ENCODE data around the gene SPATA31E1.
"Not testable (repeated sequence)": the region's sequence is repeated elsewhere in the genome, so short reads cannot be mapped to it uniquely, and the experiment has no call there.

SPATA31E1 gene

DNA sequence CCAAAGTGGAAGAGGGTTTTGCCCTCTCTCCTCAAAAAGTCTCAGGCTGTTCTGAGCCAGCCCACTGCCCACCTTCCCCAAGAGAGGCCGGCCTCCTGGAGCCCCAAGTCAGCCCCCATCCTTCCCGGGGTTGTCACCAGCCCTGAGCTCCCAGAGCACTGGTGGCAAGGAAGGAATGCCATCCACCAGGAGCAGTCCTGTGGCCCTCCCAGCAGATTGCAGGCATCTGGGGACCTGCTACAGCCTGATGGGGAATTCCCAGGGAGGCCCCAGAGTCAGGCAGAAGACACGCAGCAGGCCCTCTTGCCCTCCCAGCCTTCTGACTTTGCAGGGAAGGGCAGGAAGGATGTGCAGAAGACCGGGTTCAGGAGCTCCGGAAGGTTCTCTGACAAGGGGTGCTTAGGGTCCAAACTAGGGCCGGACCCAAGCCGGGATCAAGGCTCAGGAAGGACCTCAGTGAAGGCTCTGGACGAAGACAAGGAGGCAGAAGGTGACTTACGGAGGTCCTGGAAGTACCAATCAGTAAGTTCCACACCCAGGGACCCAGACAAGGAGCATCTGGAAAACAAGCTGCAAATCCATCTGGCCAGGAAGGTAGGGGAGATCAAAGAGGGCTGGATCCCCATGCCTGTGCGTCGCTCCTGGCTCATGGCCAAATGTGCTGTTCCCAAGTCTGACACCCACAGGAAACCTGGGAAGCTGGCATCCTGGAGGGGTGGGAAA is 3.7 kb downstream of the SPATA31E1 start:
- no peak for DNase-seq

- no peak for DNase-seq
These were observed 4.3 kb downstream of the SPATA31E1 start for GRCh38 chr9:87886933-87887505.

GRCh38 chr9:87887661-87888480 is 5.2 kb downstream of the SPATA31E1 start:
- no peak for DNase-seq

DNA sequence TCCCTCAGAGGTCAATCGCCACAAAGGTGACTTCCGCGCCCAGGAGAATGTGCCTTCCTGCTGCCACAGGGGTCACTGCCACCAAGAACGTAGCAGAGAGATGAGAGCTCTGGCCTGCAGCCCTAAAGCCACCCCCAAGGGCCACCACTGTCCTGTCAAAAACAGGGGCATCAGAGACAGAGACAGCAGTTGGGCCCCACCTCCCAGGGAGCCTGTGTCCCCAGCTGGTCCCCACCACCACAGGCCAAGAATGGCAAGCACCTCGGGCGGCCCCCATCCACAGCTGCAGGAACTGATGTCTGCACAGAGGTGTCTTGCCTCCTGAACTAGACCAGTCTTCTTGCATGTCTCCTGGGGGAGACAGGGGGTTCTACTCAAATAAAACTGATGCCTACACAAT is 5.8 kb downstream of the SPATA31E1 start:
- no peak for DNase-seq

- DNase-seq = no peak
These were observed 6.6 kb downstream of the SPATA31E1 start for GRCh38 chr9:87889065-87889881.

- DNase-seq = no peak
These were observed 7.2 kb downstream of the SPATA31E1 start for GRCh38 chr9:87889882-87890252.

DNA sequence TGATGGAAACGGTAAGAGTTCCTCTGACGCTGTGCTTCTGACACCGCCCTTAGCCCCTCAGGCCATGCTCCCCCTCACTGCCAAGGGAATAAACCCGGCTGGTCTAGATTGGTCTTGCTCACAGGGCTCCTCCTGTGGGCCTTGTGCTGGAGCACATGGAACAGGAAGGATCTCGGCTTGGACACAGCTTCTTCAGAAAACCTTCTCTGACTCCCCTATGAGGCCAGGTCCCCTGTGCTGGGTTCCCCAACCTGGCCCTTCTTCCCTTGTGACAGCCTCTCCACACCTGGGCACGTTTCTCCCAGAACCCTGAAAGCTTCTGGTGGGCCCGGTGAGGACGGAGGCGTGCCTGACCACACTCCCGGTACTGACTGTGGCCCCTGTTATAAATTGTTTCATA is 8.2 kb downstream of the SPATA31E1 start:
- DNase-seq = no peak

DNA sequence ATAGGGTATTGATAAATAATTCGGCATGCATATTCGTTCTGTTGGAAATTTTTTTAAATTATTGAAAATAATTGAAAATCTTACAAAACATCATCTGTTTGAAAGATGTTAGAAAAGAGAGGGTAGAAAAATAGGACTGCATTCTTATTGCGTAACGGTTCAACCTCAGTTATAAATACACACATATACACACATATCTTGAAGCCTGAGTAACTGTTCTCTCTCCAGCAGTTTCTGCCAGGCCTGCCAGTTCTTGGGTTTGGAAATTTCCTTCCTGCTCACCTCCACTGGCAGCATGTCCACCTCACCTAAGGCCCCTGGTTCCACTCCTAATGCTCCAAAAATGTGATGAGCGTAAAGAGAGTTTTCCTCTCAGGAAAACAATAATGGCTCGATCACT is 9.1 kb downstream of the SPATA31E1 start:
- no peak for DNase-seq

- DNase-seq = no peak
These were observed 10.3 kb downstream of the SPATA31E1 start for GRCh38 chr9:87892956-87893355.

- DNase-seq = no peak
These were observed 12.4 kb downstream of the SPATA31E1 start for GRCh38 chr9:87894998-87895625.

DNA sequence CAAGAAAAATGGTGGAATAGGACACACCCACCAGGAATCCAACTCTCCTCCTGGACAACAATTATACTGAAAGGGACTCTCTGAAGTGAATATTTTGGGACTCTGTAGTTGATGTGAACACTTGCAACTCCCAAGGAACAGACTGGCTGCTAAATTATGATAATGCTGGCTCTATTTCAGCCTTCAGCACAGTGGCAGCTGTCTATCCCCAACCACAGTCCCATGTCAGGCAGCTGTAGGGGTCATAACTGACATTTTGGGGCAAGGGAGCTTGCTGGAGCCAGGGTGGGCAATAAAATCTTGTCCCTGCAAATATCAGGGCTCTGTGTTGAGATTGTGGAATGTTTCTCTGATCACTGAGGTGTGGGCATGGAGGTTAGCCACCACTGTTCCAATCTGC is 14.2 kb downstream of the SPATA31E1 start:
- no peak for DNase-seq

DNA sequence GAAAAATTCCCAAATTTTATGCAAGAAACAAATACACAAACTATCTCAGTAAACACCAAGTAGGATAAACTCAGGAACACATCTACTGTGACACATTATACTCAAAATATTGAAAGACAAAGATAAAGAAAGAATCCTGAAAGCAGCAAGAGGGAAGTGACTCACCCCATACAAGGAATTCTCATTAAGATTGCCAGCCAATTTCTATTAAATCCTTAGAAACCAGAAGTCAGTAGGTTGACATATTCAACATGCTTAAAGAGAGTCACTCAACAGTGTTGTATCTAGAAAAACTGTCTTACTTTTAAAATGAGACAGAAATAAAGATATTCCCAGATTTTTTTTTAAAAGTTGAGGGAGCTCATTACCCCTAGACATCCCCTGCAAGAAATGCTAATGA is 15.5 kb downstream of the SPATA31E1 start:
- no peak for DNase-seq

- DNase-seq = not testable (repeated sequence)
These were observed 19.7 kb downstream of the SPATA31E1 start for GRCh38 chr9:87902371-87902770.

- peak; percentile 16 for DNase-seq
These were observed 26.8 kb downstream of the SPATA31E1 start for GRCh38 chr9:87909310-87910041.

DNA sequence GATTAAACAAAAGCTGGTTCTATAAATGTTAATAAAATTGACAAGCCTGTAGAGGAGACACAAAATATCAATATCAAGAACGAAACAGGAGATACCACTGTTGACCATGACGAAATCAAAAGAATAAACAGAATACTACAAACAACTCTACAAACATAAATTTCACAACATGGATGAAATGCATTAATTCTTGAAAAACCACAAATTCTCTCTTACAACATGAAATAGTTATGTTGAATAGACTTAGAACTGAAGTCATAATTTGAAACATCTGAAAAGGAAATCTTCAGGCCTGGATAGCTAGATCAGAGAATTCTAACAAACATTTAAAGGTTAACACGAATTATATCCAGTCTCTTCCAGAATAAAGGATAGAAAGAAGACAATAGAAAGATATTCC is 28.1 kb downstream of the SPATA31E1 start:
- DNase-seq = no peak

DNA sequence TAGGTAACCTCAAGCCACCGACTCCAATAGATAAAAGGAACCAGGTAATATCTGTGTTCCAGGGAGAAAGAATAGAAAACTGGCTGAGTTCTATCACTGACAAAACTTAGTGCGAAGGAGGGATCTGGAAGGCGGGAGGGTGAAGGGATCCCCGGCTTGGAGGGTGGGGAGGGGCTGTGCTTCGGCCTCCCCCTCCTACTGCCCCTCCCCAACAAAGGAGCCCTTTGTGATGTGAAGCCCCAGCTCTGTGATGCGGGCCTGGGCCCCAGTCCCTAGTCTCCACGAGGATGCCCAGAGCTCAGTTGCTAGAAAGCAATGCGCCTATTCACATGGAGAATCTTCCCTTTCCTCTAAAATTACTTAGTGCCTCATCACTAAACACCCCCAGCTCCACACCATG is 35.0 kb downstream of the SPATA31E1 start, which contains the start of gene SPATA31C1:
Gene SPATA31C1 (plus strand): TSS at position 301 of the 400 bp plus-strand sequence.
- not testable (repeated sequence) for DNase-seq

- DNase-seq = not testable (repeated sequence)
These were observed 36.3 kb downstream of the SPATA31E1 start for GRCh38 chr9:87919013-87919412.

DNA sequence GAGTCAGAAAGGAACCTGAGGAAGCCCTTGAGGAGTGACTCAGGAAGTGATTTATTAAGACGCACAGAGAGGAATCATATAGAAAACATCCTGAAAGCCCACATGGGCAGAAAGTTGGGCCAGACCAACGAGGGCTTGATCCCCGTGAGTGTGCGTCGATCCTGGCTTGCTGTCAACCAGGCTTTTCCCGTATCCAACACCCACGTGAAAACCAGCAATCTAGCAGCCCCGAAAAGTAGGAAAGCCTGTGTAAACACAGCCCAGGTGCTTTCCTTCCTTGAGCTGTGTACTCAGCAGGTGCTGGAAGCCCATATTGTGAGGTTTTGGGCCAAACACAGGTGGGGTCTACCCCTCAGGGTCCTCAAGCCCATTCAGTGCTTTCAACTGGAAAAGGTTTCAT is 38.9 kb downstream of the SPATA31E1 start:
- DNase-seq = not testable (repeated sequence)

DNA sequence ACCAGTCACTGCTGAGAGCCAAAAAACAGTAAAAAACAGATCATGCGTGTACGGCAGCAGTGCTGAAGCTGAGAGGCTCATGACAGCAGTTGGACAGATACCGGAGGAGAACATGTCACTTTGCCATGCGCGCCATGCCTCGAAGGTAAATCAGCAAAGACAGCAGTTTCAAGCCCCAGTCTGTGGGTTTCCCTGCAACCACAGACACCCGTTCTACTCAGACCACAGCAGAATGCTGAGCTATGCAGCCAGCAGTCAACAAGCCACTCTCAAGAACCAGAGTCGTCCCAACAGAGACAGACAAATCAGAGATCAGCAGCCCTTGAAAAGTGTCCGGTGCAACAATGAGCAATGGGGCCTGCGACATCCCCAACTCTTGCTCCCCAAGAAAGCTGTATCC is 40.3 kb downstream of the SPATA31E1 start:
- DNase-seq = not testable (repeated sequence)

GRCh38 chr9:87924851-87925250 is 42.2 kb downstream of the SPATA31E1 start:
- DNase-seq = not testable (repeated sequence)

DNA sequence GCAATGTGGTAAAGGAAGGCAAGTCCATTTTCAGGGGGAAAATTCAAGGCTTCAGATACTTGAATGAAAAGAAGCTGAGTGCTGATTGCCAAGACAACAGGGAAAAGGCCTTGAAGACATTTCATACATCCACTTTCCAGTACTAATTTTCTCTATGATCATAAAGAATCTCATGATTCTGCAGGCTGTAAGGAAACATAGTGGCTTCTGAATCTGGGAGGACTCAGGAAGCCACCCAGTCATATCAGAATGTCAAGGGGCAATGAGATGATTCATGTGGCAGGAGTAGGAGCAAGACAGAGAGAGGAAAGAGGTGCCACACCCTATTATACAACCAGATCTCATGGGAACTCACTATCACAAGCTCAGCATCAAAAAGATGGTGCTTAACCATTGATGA is 46.5 kb downstream of the SPATA31E1 start:
- not testable (repeated sequence) for DNase-seq

DNA sequence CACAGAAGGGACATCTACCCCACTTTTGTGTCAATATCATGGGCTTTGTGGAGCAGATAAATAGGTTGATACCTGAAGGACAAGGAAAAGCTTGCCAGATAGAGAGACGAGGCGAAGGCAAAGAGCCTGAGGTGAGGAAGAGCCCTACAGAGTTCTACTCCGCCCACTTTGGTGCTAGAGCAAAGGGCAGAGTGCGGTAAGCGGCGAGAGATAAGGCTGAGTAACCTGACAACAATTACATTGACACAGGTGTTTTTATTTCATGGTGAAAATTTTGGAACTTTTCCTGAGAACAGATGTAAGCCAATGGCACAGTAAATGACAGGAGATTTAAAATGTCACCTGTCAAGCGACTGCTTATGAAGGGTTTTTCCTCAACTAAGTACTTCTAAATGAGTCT is 51.8 kb downstream of the SPATA31E1 start:
- DNase-seq = not testable (repeated sequence)
